GM21447 (cell line): Measurements from ENCODE around the gene CAPNS1.
"Not testable (repeated sequence)": the region's sequence is repeated elsewhere in the genome, so short reads cannot be mapped to it uniquely, and the experiment has no call there.

ENCODE experiments used
- ATAC-seq: cut with Tn5 transposase; IDR thresholded peaks from one replicate; pipeline ENCODE4 v1.9.1; 2021; ENCODE audit not compliant: unreplicated experiment

CAPNS1 gene

DNA sequence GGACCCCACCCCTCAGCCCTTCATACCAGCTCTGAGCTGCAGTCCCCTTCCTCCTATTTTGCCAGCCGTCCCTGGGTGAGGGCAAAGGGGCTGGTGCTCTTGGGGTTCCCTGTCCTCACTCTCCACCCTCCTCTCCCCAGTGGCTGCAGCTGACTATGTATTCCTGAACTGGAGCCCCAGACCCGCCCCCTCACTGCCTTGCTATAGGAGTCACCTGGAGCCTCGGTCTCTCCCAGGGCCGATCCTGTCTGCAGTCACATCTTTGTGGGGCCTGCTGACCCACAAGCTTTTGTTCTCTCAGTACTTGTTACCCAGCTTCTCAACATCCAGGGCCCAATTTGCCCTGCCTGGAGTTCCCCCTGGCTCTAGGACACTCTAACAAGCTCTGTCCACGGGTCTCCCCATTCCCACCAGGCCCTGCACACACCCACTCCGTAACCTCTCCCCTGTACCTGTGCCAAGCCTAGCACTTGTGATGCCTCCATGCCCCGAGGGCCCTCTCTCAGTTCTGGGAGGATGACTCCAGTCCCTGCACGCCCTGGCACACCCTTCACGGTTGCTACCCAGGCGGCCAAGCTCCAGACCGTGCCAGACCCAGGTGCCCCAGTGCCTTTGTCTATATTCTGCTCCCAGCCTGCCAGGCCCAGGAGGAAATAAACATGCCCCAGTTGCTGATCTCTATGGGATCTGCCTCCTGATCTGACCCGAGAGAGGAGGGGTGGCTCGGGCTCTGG is 10.0 kb downstream of the CAPNS1 start:
- ATAC-seq = no peak

DNA sequence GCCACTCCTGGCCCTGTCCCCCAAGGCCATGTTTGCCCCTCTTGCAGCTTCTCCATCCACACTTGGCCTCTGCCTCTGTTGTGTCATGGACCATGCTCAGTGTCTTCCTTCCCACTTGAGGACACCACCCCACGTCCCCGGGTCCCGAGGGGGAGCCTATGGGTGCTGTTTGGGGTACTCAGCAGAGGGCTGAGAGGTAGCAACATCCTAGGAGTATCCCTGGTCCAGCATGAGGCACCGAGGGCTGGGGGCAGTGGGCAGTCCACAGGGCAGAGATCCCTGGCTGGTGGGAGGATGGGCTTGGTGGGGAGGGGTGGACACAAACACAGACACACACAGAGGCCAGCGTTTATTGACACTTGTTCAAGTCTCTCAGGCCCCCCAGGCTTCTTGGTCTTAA is 10.7 kb downstream of the CAPNS1 start:
- ATAC-seq = no peak

DNA sequence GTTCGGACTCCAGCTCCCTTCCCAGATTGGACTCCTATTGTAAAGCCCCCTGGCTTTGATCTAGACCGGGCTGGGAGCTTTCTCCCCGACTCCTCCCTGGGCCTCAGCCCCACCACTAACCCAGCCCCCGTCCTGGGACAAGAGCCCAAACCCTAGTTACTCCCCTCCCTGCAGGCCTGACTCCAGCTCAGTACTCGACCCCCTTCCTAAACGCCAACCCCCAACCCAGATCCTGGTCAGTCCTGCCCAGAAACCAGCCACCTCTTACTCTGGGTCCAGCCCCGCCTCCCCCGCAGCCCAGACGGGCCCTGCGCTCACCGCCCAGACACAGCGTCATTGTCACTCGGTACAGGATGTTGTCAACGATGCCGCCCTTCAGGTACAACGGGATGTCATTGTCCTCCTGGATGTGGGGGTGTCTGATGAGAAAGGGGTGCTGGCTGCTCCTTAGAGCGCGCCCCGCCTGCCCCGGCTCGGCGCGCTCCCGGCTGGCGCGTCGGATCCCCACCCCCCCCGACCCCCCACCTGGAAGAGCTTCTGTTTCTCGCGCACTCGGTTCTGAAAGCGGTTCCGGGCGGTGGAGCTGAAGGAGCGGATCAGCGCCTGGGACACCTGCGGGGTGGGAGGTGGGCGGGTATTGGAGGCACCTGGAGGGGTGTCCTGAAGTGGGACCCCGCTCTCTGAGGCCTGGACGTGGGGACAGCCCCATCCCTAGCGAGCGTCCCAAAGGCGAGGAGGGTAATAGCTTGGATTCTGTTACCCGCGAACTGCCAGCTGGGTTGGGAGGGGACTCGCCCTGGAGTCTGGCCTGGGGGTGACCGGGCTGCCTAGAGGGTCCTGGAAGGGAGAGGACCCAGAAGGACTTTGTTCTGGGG is 11.5 kb downstream of the CAPNS1 start:
- ATAC-seq = no peak

DNA sequence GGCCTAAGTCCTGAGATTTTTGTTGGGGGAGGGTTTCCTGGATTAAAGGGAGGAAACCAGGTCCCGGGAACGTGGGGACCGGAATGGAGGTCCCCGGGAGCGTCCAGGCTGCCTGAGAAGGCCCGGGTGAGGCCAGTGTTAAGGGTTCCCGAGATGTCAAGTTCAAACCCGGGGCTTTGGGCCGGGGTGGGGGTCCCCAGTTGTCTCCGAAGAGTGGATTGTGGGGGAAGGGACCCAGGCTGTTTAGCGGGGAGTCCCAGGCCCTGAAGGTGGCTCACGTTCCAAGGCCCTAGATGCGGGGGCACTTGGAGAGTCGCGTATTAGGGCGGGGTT is 12.1 kb downstream of the CAPNS1 start:
- no peak for ATAC-seq

DNA sequence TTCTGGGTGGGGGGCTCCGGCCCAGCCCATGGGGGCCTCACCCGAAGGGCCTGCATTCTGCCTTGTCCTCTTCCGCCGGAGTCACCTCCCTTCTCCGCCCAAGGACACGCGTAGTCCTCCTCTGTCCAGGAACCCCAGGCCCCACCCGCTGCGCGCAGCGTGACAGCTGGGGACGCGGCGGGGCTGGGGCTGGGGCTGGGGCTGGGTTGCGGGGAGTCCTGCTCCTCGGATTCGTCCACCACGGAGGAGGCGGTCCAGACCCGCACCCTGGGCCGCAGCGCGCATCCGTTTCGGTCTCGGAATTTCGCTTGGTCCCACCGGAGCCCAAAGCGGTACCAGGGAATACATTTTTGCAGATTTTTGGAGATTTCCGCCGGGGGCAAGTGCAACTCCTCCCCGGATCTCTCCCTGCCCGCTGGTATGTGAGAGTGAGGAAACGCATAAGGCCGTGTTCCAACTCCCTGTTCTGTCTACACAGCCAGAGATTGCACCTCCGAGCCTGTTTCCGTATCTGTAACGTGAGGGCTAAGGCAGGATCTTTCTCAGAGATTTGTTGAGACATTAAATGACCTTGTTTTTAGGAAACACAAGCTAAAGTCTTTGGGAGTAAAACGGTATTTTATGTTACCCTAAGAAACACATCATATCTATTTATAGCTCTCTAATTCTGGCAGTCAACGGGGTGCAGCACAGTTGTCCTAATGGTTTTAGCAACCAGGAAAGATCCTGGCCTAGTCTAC is 12.7 kb downstream of the CAPNS1 start, which contains the start of gene COX7A1:
TSS of gene COX7A1 (minus strand) at position 96 of the 740 bp plus-strand sequence. CDS start at position 56, 40 bp downstream.
- ATAC-seq = no peak

DNA sequence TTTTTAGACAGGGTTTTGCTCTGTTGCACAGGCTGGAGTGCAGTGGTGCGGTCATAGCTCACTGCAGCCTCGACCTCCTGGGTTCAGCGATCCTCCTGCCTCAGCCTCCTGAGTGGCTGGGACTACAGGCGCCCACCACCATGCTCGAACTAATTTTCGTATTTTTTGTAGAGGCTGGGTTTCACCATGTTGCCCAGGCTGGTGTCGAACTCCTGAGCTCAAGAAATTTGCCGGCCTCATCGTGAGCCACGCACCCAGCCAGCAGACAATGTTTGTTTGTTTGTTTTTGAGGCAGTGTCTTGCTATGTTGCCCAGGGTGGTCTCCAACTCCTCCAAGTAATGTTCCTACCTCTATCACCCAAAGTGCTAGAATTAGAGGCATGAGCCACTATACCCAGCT is 13.3 kb downstream of the CAPNS1 start:
- no peak for ATAC-seq

DNA sequence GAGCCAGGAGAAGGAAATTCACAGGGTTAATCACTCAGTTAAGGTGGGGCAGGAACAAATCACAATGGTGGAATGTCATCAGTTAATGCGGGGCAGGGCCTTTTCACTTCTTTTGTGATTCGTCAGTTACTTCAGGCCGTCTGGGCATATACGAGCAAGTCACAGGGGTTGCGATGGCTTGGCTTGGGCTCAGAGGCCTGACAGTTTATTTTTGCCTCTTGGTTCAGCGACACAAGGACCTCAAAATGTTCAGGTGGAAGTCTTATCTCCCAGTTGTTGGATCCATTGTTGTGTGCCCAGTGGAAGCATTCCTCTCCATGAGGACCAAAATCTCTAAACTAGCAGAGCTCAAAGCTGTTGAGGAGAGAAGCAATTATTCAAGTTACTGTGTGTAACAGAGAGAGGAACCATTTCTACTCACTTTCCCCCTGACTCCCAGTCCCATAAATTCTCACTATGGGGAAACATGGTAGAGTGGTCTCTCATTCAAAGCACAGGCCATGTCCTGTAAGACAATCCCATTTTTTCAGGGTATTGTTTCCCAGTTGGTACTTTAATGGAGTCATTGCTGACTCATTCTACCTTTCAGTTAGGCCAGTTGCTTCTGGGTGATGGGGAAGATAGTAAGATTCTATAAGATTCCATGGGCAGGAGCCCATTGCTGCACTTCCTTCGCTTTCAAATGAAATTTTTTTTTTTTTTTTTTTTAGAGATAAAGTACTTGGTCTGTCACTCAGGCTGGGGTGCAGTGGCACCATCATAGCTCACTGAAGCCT is 21.1 kb downstream of the CAPNS1 start:
- ATAC-seq = no peak

DNA sequence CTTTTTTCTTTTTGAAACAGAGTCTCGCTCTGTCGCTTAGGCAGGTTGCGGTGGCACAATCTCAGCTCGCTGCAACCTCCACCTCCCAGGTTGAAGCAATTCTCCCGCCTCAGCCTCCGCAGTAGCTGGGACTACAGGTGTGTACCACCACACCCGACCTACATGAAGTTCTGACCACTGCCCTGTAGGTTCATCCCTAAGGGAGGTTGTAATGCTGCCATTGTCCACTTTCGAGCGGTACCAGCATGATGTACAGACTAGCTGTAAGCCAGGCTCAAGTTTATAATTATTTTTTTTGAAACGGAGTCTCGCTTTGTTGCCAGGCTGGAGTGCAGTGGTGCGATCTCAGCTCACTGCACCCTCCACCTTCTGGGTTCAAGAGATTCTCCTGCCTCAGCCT is 23.9 kb downstream of the CAPNS1 start:
- no peak for ATAC-seq

DNA sequence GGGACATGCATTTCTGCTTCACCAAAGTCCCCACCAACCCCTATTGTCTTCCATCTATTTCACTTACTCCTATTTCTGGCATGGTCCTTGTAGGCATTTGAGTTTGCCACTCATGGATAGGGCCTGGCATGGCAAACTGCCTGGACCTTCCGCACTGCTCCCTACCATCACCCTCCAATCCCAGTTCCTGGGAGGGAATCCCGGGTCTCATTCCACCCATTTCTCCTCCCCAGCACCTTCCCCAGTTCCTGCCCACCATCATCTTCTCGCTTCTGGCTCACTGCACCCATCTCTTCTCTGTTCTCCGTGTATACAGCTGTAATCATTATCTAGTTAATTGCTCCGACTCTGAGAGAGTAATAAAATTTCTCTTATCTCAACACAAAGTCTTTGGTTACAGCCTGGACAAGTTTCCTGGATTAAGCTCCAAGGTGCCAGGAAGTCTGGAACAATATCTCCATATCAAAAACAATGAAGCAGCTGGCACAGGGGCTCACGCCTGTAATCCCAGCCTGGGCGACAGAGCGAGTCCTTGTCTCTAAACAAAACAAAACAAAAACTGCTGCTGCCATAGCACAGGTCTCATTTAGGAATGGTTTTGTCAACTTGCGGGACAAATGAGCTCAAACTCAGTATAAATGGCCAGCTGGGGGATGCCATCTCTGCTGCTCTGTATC is 29.4 kb downstream of the CAPNS1 start:
- no peak for ATAC-seq

DNA sequence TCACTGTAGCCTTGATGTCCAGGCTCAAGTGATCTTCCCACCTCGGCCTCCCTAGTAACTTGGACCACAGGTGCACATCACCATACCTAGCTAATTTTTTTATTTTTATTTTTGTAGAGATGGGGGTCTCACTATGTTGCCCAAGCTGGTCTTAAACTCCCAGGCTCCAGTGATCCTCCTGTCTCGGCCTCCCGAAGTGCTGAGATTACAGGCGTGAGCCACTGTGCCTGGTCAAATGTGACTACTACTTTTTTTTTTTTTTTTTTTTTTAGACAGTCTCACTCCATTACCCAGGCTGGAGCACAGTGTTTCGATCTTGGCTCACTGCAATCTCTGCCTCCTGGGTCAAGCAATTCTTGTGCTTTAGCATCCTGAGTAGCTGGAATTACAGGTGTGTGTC is 33.0 kb downstream of the CAPNS1 start:
- no peak for ATAC-seq

DNA sequence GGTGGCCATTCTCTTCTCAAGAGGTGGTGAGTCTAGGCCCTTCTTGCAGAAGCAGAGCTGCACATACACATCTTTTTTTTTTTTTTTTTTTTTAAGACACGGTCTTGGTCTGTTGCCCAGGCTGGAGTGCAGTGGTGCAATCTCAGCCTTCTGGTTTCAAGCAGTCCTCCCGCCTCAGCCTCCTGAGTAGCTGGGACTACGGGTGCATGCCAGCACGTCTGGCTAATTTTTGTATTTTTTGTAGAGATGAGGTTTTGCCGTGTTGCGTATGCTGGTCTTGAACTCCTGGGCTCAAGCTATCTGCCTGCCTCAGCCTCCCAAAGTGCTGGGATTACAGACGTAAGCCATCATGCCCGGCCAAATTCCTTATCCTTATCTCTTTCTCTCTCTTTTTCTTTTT is 34.0 kb downstream of the CAPNS1 start:
- ATAC-seq = not testable (repeated sequence)

DNA sequence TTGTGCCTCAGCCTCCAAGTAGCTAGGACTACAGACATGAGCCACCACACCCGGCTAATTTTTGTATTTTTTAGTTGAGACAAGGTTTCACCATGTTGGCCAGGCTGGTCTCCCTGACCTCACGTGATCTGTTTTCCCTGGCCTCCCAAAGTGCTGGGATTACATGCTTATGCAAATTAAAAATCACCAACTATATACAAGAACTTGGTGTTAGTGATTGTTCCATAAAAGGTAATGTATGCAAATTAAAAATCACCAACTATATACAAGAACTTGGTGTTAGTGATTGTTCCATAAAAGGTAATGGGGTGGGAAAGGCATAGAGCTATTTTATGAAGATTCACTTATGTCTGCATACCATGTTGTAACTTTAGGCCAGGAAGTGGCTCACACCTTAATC is 39.2 kb downstream of the CAPNS1 start:
- not testable (repeated sequence) for ATAC-seq

DNA sequence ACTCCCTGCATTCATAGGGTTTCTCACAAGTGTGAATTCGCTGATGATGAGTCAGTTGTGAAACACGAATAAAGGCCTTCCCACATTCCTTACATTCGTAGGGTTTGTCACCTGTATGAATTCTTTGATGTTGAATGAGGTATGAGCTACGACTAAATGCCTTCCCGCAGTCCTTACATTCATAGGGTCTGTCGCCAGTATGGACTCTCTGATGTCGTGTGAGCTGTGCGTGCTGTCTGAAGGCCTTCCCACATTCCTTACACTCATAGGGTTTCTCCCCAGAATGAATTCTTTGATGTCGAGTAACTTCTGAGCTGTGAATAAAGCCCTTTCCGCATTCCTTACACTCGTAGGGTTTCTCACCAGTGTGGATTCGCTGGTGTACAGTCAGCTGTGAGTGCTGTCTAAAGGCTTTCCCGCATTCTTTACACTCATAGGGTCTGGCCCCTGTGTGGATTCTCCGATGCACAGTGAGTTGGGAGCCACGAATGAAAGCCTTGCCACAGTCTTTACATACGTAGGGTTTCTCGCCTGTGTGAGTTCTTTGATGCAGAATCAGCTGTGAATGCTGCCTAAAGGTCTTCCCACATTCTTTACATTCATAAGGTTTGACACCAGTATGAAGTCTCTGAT is 42.9 kb downstream of the CAPNS1 start:
- no peak for ATAC-seq

DNA sequence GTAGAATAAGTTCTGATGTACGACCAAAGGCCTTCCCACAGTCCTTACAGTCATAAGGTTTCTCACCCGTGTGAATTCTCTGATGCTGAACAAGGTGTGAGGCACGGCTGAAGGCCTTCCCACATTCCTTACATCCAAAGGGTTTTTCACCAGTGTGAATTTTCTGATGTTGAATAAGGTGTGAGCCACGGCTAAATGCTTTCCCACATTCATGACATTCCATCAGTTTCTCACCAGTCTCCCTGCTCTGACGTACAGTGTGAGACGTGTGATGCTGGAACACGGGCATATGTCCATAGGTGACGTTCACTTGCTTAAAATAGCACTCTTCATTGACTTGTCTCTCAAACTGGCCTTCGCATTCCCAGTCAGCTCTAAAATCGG is 43.4 kb downstream of the CAPNS1 start:
- ATAC-seq = no peak

DNA sequence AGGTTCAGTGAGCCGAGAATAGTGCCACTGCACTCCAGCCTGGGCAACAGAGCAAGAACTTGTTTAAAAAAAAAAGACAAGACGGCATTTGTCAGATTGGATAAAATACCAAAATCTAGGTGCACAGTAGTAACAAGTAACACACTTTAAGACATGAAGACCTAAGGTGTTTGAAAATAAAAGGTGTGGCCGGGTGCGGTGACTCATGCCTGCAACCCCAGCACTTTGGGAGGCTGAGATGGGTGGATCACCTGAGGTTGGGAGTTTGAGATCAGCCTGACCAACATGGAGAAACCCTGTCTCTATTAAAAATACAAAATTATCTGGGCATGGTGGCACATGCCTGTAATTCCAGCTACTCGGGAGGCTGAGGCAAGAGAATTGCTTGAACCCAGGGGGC is 46.9 kb downstream of the CAPNS1 start:
- ATAC-seq = not testable (repeated sequence)

DNA sequence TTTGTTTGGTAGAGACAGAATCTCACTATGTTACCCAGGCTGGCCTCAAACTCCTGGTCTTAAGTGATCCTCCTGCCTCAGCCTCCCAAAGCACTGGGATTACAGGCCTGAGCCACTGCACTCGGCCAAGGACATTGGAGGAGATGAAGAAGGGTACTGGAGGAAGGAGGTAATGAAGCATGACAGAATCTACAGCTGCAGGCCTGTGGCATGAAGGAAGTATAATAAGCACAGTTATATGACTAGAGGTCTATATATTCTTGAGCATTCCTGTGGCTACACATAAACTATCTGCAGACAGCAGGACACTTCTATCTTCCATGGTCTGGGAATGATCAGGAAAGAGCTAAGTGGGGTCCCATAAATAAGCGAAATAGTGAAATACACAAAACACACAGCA is 56.4 kb downstream of the CAPNS1 start:
- ATAC-seq = no peak

DNA sequence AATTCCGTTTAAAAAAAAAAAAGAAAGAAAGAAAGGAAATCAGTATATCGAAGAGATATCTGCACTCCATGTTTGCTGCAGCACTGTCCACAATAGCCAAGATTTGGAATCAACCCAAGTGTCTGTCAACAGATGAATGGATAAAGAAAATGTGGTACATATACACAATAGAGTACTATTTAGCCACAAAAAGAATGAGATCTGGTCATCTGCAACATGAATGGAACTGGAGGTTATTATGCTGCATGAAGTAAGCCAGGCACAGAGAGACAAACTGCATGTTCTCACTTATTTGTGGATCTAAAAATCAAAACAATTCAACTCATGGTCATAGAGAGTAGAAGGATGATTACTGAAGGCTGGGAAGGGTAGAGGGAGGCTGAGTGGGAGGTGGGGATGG is 58.3 kb downstream of the CAPNS1 start:
- ATAC-seq = no peak
